HCT116 (cell line): ENCODE results near the gene DIP2C. TPM values are rescaled to one million over a fixed set of nuclear protein-coding genes. Genes with fewer than 3 reads are reported as not detected.

ENCODE experiments used
- ATAC-seq: fragments of 200-7000 bp; cut with Tn5 transposase; 2 replicates; pipeline ENCODE4 v1.9.1; 2020; ENCODE audit warnings: mild to moderate bottlenecking, moderate library complexity
- BruUV-seq: library from RNA; stranded (reverse); fragments of 400-500 nt; replicated peaks from 2 replicates; lab custom pipeline; 2021; lab: Mats Ljungman, UMichigan
- CTCF ChIA-PET: fragments of 300-600 bp; sonication (Branson Sonifier 250); formaldehyde crosslinking; loops from one replicate; lab custom pipeline; 2021; ENCODE audit warnings: antibody characterized with exemption; lab: Charles Lee
- POLR2A ChIA-PET: fragments of 300-600, 350-600 bp; sonication (Branson Sonifier 250); formaldehyde crosslinking; loops from one replicate; lab custom pipeline; 2021; ENCODE audit warnings: antibody characterized with exemption; lab: Charles Lee
- RAD21 ChIA-PET, 2 experiments: fragments of 300-600 bp; sonication (Branson Sonifier 250); formaldehyde crosslinking; loops; one replicate each; lab custom pipeline; 2023; ENCODE audit warnings: low total read pairs in 2 of 2; ENCODE audit not compliant: uncharacterized antibody in 2 of 2, unreplicated experiment in 2 of 2, low non-redundant PET in 1 of 2; lab: Charles Lee
- DNase-seq: peaks from one replicate; pipeline ENCODE4 v3.0.0-alpha.2; 2010; ENCODE audit warnings: low read depth, low spot score
- H2AFZ ChIP-seq: fragments of 200-600 bp; shearing (Covaris generic), sonication (generic); 2 replicates; pipeline ENCODE4 v1.6.1; 2017; ENCODE audit warnings: low read depth, mixed run types, mixed read lengths, antibody characterized with exemption, low read length; ENCODE audit not compliant: poor library complexity, severe bottlenecking
- H3K27ac ChIP-seq: 2 replicates; pipeline ENCODE4 v1.5.1; 2012; ENCODE audit warnings: low read depth, low read length
- H3K27me3 ChIP-seq: fragments of 200-600 bp; sonication (generic); 2 replicates; pipeline ENCODE4 v1.6.1; 2016; ENCODE audit warnings: mixed run types, low read length, mixed read lengths; ENCODE audit not compliant: insufficient read depth
- H3K36me3 ChIP-seq, 2 experiments: fragments of 200-500 bp in 1 of 2; fragments of 200-600 bp in 1 of 2; sonication (Bioruptor generic) in 1 of 2; sonication (generic) in 1 of 2; 2 replicates each; pipeline versions ENCODE4 v1.5.1 to v1.6.1; 2014 to 2016; ENCODE audit warnings: low read length in 2 of 2, inconsistent platforms in 1 of 2, mixed read lengths in 1 of 2, mixed run types in 1 of 2; ENCODE audit not compliant: insufficient read depth in 2 of 2, control insufficient read depth in 1 of 2
- H3K4me1 ChIP-seq, 2 experiments: fragments of 200-600 bp in 1 of 2; sonication (generic) in 1 of 2; 2 replicates each; pipeline versions ENCODE4 v1.5.1 to v1.6.1; 2012 to 2017; ENCODE audit warnings: low read length in 2 of 2, inconsistent platforms in 1 of 2, mild to moderate bottlenecking in 1 of 2, mixed read lengths in 1 of 2, mixed run types in 1 of 2, moderate library complexity in 1 of 2; ENCODE audit not compliant: insufficient read depth in 2 of 2, control insufficient read depth in 1 of 2
- H3K4me2 ChIP-seq: fragments of 200-600 bp; sonication (generic); 2 replicates; pipeline ENCODE4 v1.6.1; 2017; ENCODE audit warnings: mixed run types, low read length, mixed read lengths
- H3K4me3 ChIP-seq, 2 experiments: fragments of 200-600 bp in 1 of 2; sonication (generic) in 1 of 2; replicated peaks in 1 of 2; 2 replicates each; pipeline ENCODE4 v1.5.1; 2011 to 2016; ENCODE audit warnings: low read length in 2 of 2, control low read depth in 1 of 2, low read depth in 1 of 2, mild to moderate bottlenecking in 1 of 2, mixed read lengths in 1 of 2, mixed run types in 1 of 2
- H3K79me2 ChIP-seq: fragments of 200-600 bp; sonication (generic); 2 replicates; pipeline ENCODE4 v1.6.1; 2017; ENCODE audit warnings: mild to moderate bottlenecking, mixed run types, low read length, moderate library complexity, mixed read lengths; ENCODE audit not compliant: insufficient read depth
- H3K9ac ChIP-seq: fragments of 200-600 bp; sonication (generic); 2 replicates; pipeline ENCODE4 v1.6.1; 2016; ENCODE audit warnings: low read length, mixed read lengths
- H3K9me2 ChIP-seq: fragments of 200-600 bp; sonication (generic), shearing (Covaris generic); 2 replicates; pipeline ENCODE4 v1.6.1; 2017; ENCODE audit warnings: mixed run types, mild to moderate bottlenecking, moderate library complexity; ENCODE audit not compliant: insufficient read depth
- H3K9me3 ChIP-seq, 2 experiments: fragments of 200-500 bp in 1 of 2; fragments of 200-600 bp in 1 of 2; sonication (Bioruptor generic) in 1 of 2; sonication (generic) in 1 of 2; 2 replicates each; pipeline ENCODE4 v1.6.1; 2014 to 2017; ENCODE audit warnings: low read length in 2 of 2, mixed read lengths in 2 of 2, inconsistent platforms in 1 of 2, low read depth in 1 of 2, mild to moderate bottlenecking in 1 of 2, mixed run types in 1 of 2, moderate library complexity in 1 of 2; ENCODE audit not compliant: control insufficient read depth in 1 of 2, insufficient read depth in 1 of 2
- H4K20me1 ChIP-seq: fragments of 200-600 bp; sonication (generic), shearing (Covaris generic); 2 replicates; pipeline ENCODE4 v1.6.1; 2017; ENCODE audit warnings: mixed run types, mild to moderate bottlenecking, moderate library complexity; ENCODE audit not compliant: insufficient read depth
- CBX3 ChIP-seq: IDR thresholded peaks from 2 replicates; pipeline ENCODE4 v1.6.1; 2012; ENCODE audit warnings: low read depth
- CEBPB ChIP-seq: IDR thresholded peaks from 2 replicates; pipeline ENCODE4 v1.6.1; 2012; ENCODE audit warnings: low read depth
- EZH2 ChIP-seq: fragments of 200-600 bp; sonication (generic); IDR thresholded peaks from 2 replicates; pipeline ENCODE4 v1.6.1; 2017; ENCODE audit warnings: antibody characterized with exemption, mixed run types
- EZH2phosphoT487 ChIP-seq: fragments of 200-600 bp; IDR thresholded peaks from 2 replicates; pipeline ENCODE4 v1.6.1; 2018; ENCODE audit warnings: antibody characterized with exemption, borderline replicate concordance
- FOSL1 ChIP-seq: IDR thresholded peaks from 2 replicates; pipeline ENCODE4 v1.6.1; 2012; ENCODE audit warnings: low read depth
- POLR2AphosphoS5 ChIP-seq: IDR thresholded peaks from 2 replicates; pipeline ENCODE4 v1.6.1; 2011; ENCODE audit warnings: mild to moderate bottlenecking, low read depth, low read length, moderate library complexity
- SP1 ChIP-seq: IDR thresholded peaks from 2 replicates; pipeline ENCODE4 v1.6.1; 2012; ENCODE audit warnings: low read depth
- SRF ChIP-seq: IDR thresholded peaks from 2 replicates; pipeline ENCODE4 v1.6.1; 2012; ENCODE audit warnings: low read depth
- TCF7L2 ChIP-seq: IDR thresholded peaks from 2 replicates; pipeline ENCODE4 v1.7.0; 2011; ENCODE audit warnings: borderline replicate concordance, inconsistent platforms; ENCODE audit not compliant: insufficient read depth, insufficient read length; ENCODE audit errors: extremely low read depth
- YY1 ChIP-seq: IDR thresholded peaks from 2 replicates; pipeline ENCODE4 v1.6.1; 2011; ENCODE audit warnings: low read length, low read depth, moderate library complexity, mild to moderate bottlenecking; ENCODE audit not compliant: insufficient replicate concordance; ENCODE audit errors: extremely low read depth
- ZNF274 ChIP-seq: fragments of 200-500 bp; sonication (Bioruptor generic); IDR thresholded peaks from 2 replicates; pipeline ENCODE4 v1.6.1; 2014; ENCODE audit warnings: mild to moderate bottlenecking, low read depth, low read length, inconsistent platforms
- intact Hi-C: fragments of 100-400 bp; cut with micrococcal nuclease; formaldehyde crosslinking; loops from 2 replicates; pipeline ENCODE4 v1.10.0; 2022
- total RNA-seq: library from RNA; stranded (reverse); gene quantifications from one replicate; pipeline ENCODE4 v1.2.1, GENCODE V29; 2021; ENCODE audit not compliant: unreplicated experiment
- TF ChIP-seq, protein P1 (sequence below), 3 experiments: fragments of 200-600 bp in 1 of 3; sonication (generic) in 1 of 3; IDR thresholded peaks in 2 of 3; conservative IDR thresholded peaks in 1 of 3; 2 replicates each; pipeline ENCODE4 v1.5.1; 2012 to 2017; ENCODE audit warnings: low read depth in 2 of 3, low read length in 2 of 3, antibody characterized with exemption in 1 of 3, borderline replicate concordance in 1 of 3, control low read depth in 1 of 3, mild to moderate bottlenecking in 1 of 3, mixed read lengths in 1 of 3, mixed run types in 1 of 3, moderate library complexity in 1 of 3; ENCODE audit not compliant: insufficient read depth in 1 of 3
- TF ChIP-seq, protein P2 (sequence below): IDR thresholded peaks from 2 replicates; pipeline ENCODE4 v1.6.1; 2012; ENCODE audit warnings: low read depth
- TF ChIP-seq, protein P3 (sequence below): IDR thresholded peaks from 2 replicates; pipeline ENCODE4 v1.6.1; 2012
- TF ChIP-seq, protein P4 (sequence below): IDR thresholded peaks from 2 replicates; pipeline ENCODE4 v1.6.1; 2012
- TF ChIP-seq, protein P5 (sequence below): IDR thresholded peaks from 2 replicates; pipeline ENCODE4 v1.6.1; 2011; ENCODE audit warnings: mild to moderate bottlenecking, low read length, moderate library complexity; ENCODE audit not compliant: insufficient replicate concordance; ENCODE audit errors: extremely low read depth

DIP2C gene
- total RNA-seq, 1 experiment from 2014 or later, result 15.4 TPM

DNA sequence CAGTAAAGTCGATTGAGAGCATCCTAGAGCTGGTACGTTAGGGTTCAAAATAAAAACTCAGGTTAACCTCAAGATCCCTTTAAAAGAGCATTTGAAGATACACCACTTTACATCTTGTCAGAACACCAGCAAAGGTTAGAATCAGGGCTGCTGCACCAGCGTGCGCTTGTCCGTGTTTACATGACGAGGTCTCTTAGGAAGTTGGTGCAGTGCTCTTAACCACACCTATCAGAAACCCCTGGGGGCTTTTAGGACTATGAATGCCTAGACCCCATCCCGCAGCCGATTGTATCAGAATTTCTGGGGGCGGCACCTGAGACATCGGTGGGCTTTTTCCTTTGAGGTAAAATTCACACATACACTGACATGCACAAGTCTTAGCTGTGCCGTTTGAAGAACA lies 456.6 kb downstream of the DIP2C start:
- no peak for TF ChIP-seq POLR2AphosphoS5
- TF ChIP-seq, protein P1, sequence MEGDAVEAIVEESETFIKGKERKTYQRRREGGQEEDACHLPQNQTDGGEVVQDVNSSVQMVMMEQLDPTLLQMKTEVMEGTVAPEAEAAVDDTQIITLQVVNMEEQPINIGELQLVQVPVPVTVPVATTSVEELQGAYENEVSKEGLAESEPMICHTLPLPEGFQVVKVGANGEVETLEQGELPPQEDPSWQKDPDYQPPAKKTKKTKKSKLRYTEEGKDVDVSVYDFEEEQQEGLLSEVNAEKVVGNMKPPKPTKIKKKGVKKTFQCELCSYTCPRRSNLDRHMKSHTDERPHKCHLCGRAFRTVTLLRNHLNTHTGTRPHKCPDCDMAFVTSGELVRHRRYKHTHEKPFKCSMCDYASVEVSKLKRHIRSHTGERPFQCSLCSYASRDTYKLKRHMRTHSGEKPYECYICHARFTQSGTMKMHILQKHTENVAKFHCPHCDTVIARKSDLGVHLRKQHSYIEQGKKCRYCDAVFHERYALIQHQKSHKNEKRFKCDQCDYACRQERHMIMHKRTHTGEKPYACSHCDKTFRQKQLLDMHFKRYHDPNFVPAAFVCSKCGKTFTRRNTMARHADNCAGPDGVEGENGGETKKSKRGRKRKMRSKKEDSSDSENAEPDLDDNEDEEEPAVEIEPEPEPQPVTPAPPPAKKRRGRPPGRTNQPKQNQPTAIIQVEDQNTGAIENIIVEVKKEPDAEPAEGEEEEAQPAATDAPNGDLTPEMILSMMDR (IDR thresholded peaks at IDR 0.05 in 2 of 3, conservative IDR thresholded peaks at IDR 0.05 in 1 of 3; ENCODE audit: borderline replicate concordance in 1 of 3, insufficient read depth in 1 of 3, low read depth in 2 of 3, low read length in 2 of 3), result no peak
- no peak for TF ChIP-seq SP1
- TF ChIP-seq, protein P2, sequence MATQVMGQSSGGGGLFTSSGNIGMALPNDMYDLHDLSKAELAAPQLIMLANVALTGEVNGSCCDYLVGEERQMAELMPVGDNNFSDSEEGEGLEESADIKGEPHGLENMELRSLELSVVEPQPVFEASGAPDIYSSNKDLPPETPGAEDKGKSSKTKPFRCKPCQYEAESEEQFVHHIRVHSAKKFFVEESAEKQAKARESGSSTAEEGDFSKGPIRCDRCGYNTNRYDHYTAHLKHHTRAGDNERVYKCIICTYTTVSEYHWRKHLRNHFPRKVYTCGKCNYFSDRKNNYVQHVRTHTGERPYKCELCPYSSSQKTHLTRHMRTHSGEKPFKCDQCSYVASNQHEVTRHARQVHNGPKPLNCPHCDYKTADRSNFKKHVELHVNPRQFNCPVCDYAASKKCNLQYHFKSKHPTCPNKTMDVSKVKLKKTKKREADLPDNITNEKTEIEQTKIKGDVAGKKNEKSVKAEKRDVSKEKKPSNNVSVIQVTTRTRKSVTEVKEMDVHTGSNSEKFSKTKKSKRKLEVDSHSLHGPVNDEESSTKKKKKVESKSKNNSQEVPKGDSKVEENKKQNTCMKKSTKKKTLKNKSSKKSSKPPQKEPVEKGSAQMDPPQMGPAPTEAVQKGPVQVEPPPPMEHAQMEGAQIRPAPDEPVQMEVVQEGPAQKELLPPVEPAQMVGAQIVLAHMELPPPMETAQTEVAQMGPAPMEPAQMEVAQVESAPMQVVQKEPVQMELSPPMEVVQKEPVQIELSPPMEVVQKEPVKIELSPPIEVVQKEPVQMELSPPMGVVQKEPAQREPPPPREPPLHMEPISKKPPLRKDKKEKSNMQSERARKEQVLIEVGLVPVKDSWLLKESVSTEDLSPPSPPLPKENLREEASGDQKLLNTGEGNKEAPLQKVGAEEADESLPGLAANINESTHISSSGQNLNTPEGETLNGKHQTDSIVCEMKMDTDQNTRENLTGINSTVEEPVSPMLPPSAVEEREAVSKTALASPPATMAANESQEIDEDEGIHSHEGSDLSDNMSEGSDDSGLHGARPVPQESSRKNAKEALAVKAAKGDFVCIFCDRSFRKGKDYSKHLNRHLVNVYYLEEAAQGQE, result no peak
- TF ChIP-seq CEBPB, result no peak
- TF ChIP-seq TCF7L2, result no peak
- no peak for TF ChIP-seq CBX3
- TF ChIP-seq EZH2phosphoT487, result no peak
- no peak for TF ChIP-seq SRF
- TF ChIP-seq, protein P3, sequence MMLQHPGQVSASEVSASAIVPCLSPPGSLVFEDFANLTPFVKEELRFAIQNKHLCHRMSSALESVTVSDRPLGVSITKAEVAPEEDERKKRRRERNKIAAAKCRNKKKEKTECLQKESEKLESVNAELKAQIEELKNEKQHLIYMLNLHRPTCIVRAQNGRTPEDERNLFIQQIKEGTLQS, result no peak
- TF ChIP-seq ZNF274, result no peak
- TF ChIP-seq EZH2, result no peak
- no peak for TF ChIP-seq YY1
- TF ChIP-seq FOSL1, result no peak
- TF ChIP-seq, protein P4, sequence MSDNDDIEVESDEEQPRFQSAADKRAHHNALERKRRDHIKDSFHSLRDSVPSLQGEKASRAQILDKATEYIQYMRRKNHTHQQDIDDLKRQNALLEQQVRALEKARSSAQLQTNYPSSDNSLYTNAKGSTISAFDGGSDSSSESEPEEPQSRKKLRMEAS, result no peak
- TF ChIP-seq, protein P5, sequence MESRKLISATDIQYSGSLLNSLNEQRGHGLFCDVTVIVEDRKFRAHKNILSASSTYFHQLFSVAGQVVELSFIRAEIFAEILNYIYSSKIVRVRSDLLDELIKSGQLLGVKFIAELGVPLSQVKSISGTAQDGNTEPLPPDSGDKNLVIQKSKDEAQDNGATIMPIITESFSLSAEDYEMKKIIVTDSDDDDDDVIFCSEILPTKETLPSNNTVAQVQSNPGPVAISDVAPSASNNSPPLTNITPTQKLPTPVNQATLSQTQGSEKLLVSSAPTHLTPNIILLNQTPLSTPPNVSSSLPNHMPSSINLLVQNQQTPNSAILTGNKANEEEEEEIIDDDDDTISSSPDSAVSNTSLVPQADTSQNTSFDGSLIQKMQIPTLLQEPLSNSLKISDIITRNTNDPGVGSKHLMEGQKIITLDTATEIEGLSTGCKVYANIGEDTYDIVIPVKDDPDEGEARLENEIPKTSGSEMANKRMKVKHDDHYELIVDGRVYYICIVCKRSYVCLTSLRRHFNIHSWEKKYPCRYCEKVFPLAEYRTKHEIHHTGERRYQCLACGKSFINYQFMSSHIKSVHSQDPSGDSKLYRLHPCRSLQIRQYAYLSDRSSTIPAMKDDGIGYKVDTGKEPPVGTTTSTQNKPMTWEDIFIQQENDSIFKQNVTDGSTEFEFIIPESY, result no peak
- Histone ChIP-seq H4K20me1 (no peaks in the 10 kb centered on the region), H2AFZ (no peak overlapping the region), H3K36me3 (no peaks in the 10 kb centered on the region), H3K4me3 (no peak overlapping the region), H3K9ac (no peak overlapping the region), H3K9me3 (no peaks in the 10 kb centered on the region), H3K27me3 (no peaks in the 10 kb centered on the region), H3K79me2 (no peaks in the 10 kb centered on the region), H3K27ac (no peak overlapping the region), H3K4me1 (no peaks in the 10 kb centered on the region), H3K9me2 (no peaks in the 10 kb centered on the region), H3K4me2 (no peak overlapping the region)
- ChIA-PET RAD21 (no interaction called here), POLR2A (no interaction called here), CTCF (no interaction called here)
- ATAC-seq (no peak), DNase-seq (no peak)
- no TSS peak for BruUV-seq
- intact Hi-C loops, result no loop called here
